CD4-positive, alpha-beta T cell treated with Interleukin-6 at 100 ng/mL for 8 hours (primary cell): ENCODE measurements around the gene TGFB1.
"Not testable (repeated sequence)": the region's sequence is repeated elsewhere in the genome, so short reads cannot be mapped to it uniquely, and the experiment has no call there.

ENCODE experiments used
- DNase-seq: peaks from one replicate; pipeline ENCODE4 v3.0.0-alpha.2; 2020; ENCODE audit warnings: mixed read lengths, low spot score

Gene TGFB1

GRCh38 chr19:41353466-41354342 is at the start of gene TGFB1:
Gene TGFB1 (minus strand): TSS chr19:41353922. CDS start chr19:41353044, 878 bp downstream.
- DNase-seq, result peak; percentile 95

GRCh38 chr19:41402010-41402409 is 48.3 kb upstream of the TGFB1 start:
- DNase-seq, result no peak

GRCh38 chr19:41401483-41401882 is 47.8 kb upstream of the TGFB1 start:
- DNase-seq, result no peak

- no peak for DNase-seq
These were observed 45.8 kb upstream of the TGFB1 start for GRCh38 chr19:41399525-41399924.

- DNase-seq, result no peak
These were observed 45.4 kb upstream of the TGFB1 start for GRCh38 chr19:41399091-41399490.

GRCh38 chr19:41398598-41398997 is 44.9 kb upstream of the TGFB1 start:
- DNase-seq, result no peak

GRCh38 chr19:41398050-41398418 is 44.3 kb upstream of the TGFB1 start:
- DNase-seq, result no peak

- DNase-seq, result peak; percentile 100
These were observed 43.6 kb upstream of the TGFB1 start, which contains the start of the genes BCKDHA and EXOSC5 for GRCh38 chr19:41397086-41398049. Gene BCKDHA (plus strand): TSS chr19:41397818. CDS start chr19:41397828, 10 bp downstream. Gene EXOSC5 (minus strand): TSS chr19:41397359. CDS start chr19:41397328, 31 bp downstream.

- DNase-seq, result no peak
These were observed 41.6 kb upstream of the TGFB1 start for GRCh38 chr19:41395355-41395754.

GRCh38 chr19:41392775-41393174 is 39.1 kb upstream of the TGFB1 start:
- no peak for DNase-seq

- DNase-seq, result no peak
These were observed 37.9 kb upstream of the TGFB1 start for GRCh38 chr19:41391618-41392017.

GRCh38 chr19:41386442-41386841 is 32.7 kb upstream of the TGFB1 start:
- DNase-seq, result no peak

- no peak for DNase-seq
These were observed 30.6 kb upstream of the TGFB1 start for GRCh38 chr19:41384351-41384750.

- not testable (repeated sequence) for DNase-seq
These were observed 27.8 kb upstream of the TGFB1 start for GRCh38 chr19:41381536-41381935.

GRCh38 chr19:41377977-41378709 is 24.4 kb upstream of the TGFB1 start:
- DNase-seq, result no peak

GRCh38 chr19:41376998-41377365 is 23.3 kb upstream of the TGFB1 start:
- no peak for DNase-seq

GRCh38 chr19:41376241-41376997 is 22.7 kb upstream of the TGFB1 start, which contains the start of gene TMEM91:
Gene TMEM91 (plus strand): TSS chr19:41376533. CDS start chr19:41378310, 1,777 bp downstream.
- no peak for DNase-seq

GRCh38 chr19:41373993-41374392 is 20.3 kb upstream of the TGFB1 start:
- DNase-seq, result no peak

GRCh38 chr19:41372501-41372900 is 18.8 kb upstream of the TGFB1 start:
- DNase-seq, result no peak

- no peak for DNase-seq
These were observed 17.8 kb upstream of the TGFB1 start for GRCh38 chr19:41371541-41371940.

GRCh38 chr19:41371119-41371518 is 17.4 kb upstream of the TGFB1 start:
- not testable (repeated sequence) for DNase-seq
